Neural progenitor cell (in vitro differentiated cells): Measurements from ENCODE around the gene DOK7. TPM values are rescaled to one million over a fixed set of nuclear protein-coding genes. Genes with fewer than 3 reads are reported as not detected.

ENCODE experiments used
- DNase-seq: peaks from one replicate; pipeline ENCODE4 v3.0.0-alpha.2; 2016; ENCODE audit warnings: low spot score
- H2AFZ ChIP-seq: fragments of 200-600 bp; sonication (generic); replicated peaks from 2 replicates; pipeline ENCODE4 v1.6.1; 2016; ENCODE audit warnings: antibody characterized with exemption
- H3F3A ChIP-seq: fragments of 200-600 bp; sonication (generic); 2 replicates; pipeline ENCODE4 v1.6.1; 2016; ENCODE audit warnings: antibody characterized with exemption, low read depth
- H3K27ac ChIP-seq: fragments of 200-600 bp; sonication (generic); 2 replicates; pipeline ENCODE4 v1.5.1; 2016; ENCODE audit warnings: mild to moderate bottlenecking
- H3K27me3 ChIP-seq: fragments of 200-600 bp; sonication (generic); 2 replicates; pipeline ENCODE4 v1.6.1; 2016; ENCODE audit warnings: mild to moderate bottlenecking, moderate library complexity
- H3K36me3 ChIP-seq: fragments of 200-600 bp; sonication (generic); 2 replicates; pipeline ENCODE4 v1.5.1; 2016
- H3K4me1 ChIP-seq: fragments of 200-600 bp; sonication (generic); 2 replicates; pipeline ENCODE4 v1.6.1; 2016; ENCODE audit warnings: mixed run types
- H3K4me2 ChIP-seq: fragments of 200-600 bp; sonication (generic); 2 replicates; pipeline ENCODE4 v1.6.1; 2016
- H3K4me3 ChIP-seq: fragments of 200-600 bp; sonication (generic); 2 replicates; pipeline ENCODE4 v1.5.1; 2016
- H3K79me2 ChIP-seq: fragments of 200-600 bp; sonication (generic); 2 replicates; pipeline ENCODE4 v1.6.1; 2016; ENCODE audit warnings: low read depth
- H3K9ac ChIP-seq: fragments of 200-600 bp; sonication (generic); 2 replicates; pipeline ENCODE4 v1.6.1; 2016
- H3K9me3 ChIP-seq: fragments of 200-600 bp; sonication (generic); 2 replicates; pipeline ENCODE4 v1.5.1; 2016; ENCODE audit warnings: low read depth
- H4K20me1 ChIP-seq: fragments of 200-600 bp; sonication (generic); 2 replicates; pipeline ENCODE4 v1.6.1; 2016; ENCODE audit warnings: low read depth
- H3K27ac Mint-ChIP-seq: 3 replicates; pipeline ENCODE4 v1.8.0; 2021; ENCODE audit warnings: mixed read lengths
- H3K27me3 Mint-ChIP-seq: 2 replicates; pipeline ENCODE4 v1.8.0; 2022; ENCODE audit warnings: low read depth, mild to moderate bottlenecking, inconsistent platforms, moderate library complexity, mixed read lengths; ENCODE audit not compliant: insufficient read depth
- H3K36me3 Mint-ChIP-seq: 3 replicates; pipeline ENCODE4 v1.8.0; 2021; ENCODE audit warnings: mixed read lengths
- H3K4me1 Mint-ChIP-seq: 3 replicates; pipeline ENCODE4 v1.8.0; 2021; ENCODE audit warnings: mixed read lengths
- H3K4me3 Mint-ChIP-seq: 3 replicates; pipeline ENCODE4 v1.8.0; 2021; ENCODE audit warnings: mild to moderate bottlenecking, moderate library complexity, mixed read lengths
- H3K9me3 Mint-ChIP-seq: 3 replicates; pipeline ENCODE4 v1.8.0; 2020; ENCODE audit warnings: mixed read lengths
- EZH2 ChIP-seq: fragments of 200-600 bp; sonication (generic); IDR thresholded peaks from 2 replicates; pipeline ENCODE4 v1.6.1; 2017; ENCODE audit warnings: antibody characterized with exemption, mild to moderate bottlenecking, moderate library complexity
- EZH2phosphoT487 ChIP-seq: fragments of 200-600 bp; sonication (generic); IDR thresholded peaks from 2 replicates; pipeline ENCODE4 v1.6.1; 2017; ENCODE audit warnings: antibody characterized with exemption
- total RNA-seq: library from RNA; depleted of rRNA; stranded (reverse); fragments of >200 nt; gene quantifications from 2 replicates; pipeline ENCODE4 v1.2.3, GENCODE V29; 2015; ENCODE audit warnings: low replicate concordance
- TF ChIP-seq, protein P1 (sequence below): fragments of 200-600 bp; sonication (generic); IDR thresholded peaks from 2 replicates; pipeline ENCODE4 v1.5.1; 2017; ENCODE audit warnings: antibody characterized with exemption, mild to moderate bottlenecking

The DOK7 gene
- total RNA-seq, 1 donor from 2014 or later, result not detected

GRCh38 chr4:3488820-3489219 lies 25.7 kb downstream of the DOK7 start:
- Mint-ChIP-seq H3K9me3 (no peaks in the 10 kb centered on the region), H3K27ac (no peak overlapping the region), H3K36me3 (no peaks in the 10 kb centered on the region), H3K4me3 (no peak overlapping the region), H3K4me1 (peaks cover 8% of the 10 kb centered on the region), H3K27me3 (peaks cover 22% of the 10 kb centered on the region)
- Histone ChIP-seq H3K79me2 (no peaks in the 10 kb centered on the region), H3K4me2 (no peak overlapping the region), H2AFZ (no peak overlapping the region), H3K36me3 (no peaks in the 10 kb centered on the region), H3K27me3 (peaks cover 98% of the 10 kb centered on the region), H3F3A (peaks cover 18% of the 10 kb centered on the region), H3K27ac (no peak overlapping the region), H3K9ac (no peak overlapping the region), H3K4me3 (no peak overlapping the region), H3K9me3 (no peaks in the 10 kb centered on the region), H4K20me1 (peaks cover 14% of the 10 kb centered on the region), H3K4me1 (peaks cover 40% of the 10 kb centered on the region)
- DNase-seq, result no peak
- TF ChIP-seq EZH2 (no peak), EZH2phosphoT487 (no peak)
- TF ChIP-seq, protein P1, sequence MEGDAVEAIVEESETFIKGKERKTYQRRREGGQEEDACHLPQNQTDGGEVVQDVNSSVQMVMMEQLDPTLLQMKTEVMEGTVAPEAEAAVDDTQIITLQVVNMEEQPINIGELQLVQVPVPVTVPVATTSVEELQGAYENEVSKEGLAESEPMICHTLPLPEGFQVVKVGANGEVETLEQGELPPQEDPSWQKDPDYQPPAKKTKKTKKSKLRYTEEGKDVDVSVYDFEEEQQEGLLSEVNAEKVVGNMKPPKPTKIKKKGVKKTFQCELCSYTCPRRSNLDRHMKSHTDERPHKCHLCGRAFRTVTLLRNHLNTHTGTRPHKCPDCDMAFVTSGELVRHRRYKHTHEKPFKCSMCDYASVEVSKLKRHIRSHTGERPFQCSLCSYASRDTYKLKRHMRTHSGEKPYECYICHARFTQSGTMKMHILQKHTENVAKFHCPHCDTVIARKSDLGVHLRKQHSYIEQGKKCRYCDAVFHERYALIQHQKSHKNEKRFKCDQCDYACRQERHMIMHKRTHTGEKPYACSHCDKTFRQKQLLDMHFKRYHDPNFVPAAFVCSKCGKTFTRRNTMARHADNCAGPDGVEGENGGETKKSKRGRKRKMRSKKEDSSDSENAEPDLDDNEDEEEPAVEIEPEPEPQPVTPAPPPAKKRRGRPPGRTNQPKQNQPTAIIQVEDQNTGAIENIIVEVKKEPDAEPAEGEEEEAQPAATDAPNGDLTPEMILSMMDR, result no peak

- peaks cover 13% of the 10 kb centered on the region for H3K4me1 Mint-ChIP-seq
- peaks cover 92% of the 10 kb centered on the region for H3K27me3 ChIP-seq
- no peak overlapping the region for H3K4me2 ChIP-seq
- no peak overlapping the region for H2AFZ ChIP-seq
- no peak overlapping the region for H3K4me3 ChIP-seq
- peaks cover 19% of the 10 kb centered on the region for H4K20me1 ChIP-seq
- H3K9me3 Mint-ChIP-seq, result no peaks in the 10 kb centered on the region
- H3K27ac ChIP-seq, result no peak overlapping the region
- H3K36me3 Mint-ChIP-seq, result no peaks in the 10 kb centered on the region
- H3K36me3 ChIP-seq, result no peaks in the 10 kb centered on the region
- H3K79me2 ChIP-seq, result no peaks in the 10 kb centered on the region
- peaks cover 20% of the 10 kb centered on the region for H3K27me3 Mint-ChIP-seq
- H3K9ac ChIP-seq, result no peak overlapping the region
- TF ChIP-seq EZH2 (no peak), EZH2phosphoT487 (no peak)
- TF ChIP-seq, protein P1, result no peak
- no peaks in the 10 kb centered on the region for H3K9me3 ChIP-seq
- peak; percentile 39 for DNase-seq
- H3F3A ChIP-seq, result peaks cover 21% of the 10 kb centered on the region
- no peak overlapping the region for H3K4me3 Mint-ChIP-seq
- H3K4me1 ChIP-seq, result peaks cover 46% of the 10 kb centered on the region
- H3K27ac Mint-ChIP-seq, result no peak overlapping the region
Observed at GRCh38 chr4:3489451-3489962, 26.4 kb downstream of the DOK7 start.

GRCh38 chr4:3491681-3492405 lies 28.7 kb downstream of the DOK7 start:
- no peak overlapping the region for H3K9ac ChIP-seq
- no peak for DNase-seq
- no peaks in the 10 kb centered on the region for H3K36me3 Mint-ChIP-seq
- H3K27me3 ChIP-seq, result peaks cover 84% of the 10 kb centered on the region
- peak overlapping the region; percentile 79 for H3K27ac Mint-ChIP-seq
- H3K4me1 ChIP-seq, result peaks cover 31% of the 10 kb centered on the region
- no peaks in the 10 kb centered on the region for H3K36me3 ChIP-seq
- TF ChIP-seq EZH2phosphoT487, result no peak
- no peak overlapping the region for H3K4me3 ChIP-seq
- no peak overlapping the region for H3K27ac ChIP-seq
- no peaks in the 10 kb centered on the region for H3K9me3 Mint-ChIP-seq
- H3K4me2 ChIP-seq, result no peak overlapping the region
- no peaks in the 10 kb centered on the region for H3K79me2 ChIP-seq
- H3K4me1 Mint-ChIP-seq, result peaks cover 15% of the 10 kb centered on the region
- peaks cover 28% of the 10 kb centered on the region for H3F3A ChIP-seq
- H3K27me3 Mint-ChIP-seq, result peaks cover 20% of the 10 kb centered on the region
- peaks cover 36% of the 10 kb centered on the region for H4K20me1 ChIP-seq
- no peaks in the 10 kb centered on the region for H3K9me3 ChIP-seq
- H3K4me3 Mint-ChIP-seq, result peak overlapping the region; percentile 55
- no peak overlapping the region for H2AFZ ChIP-seq
